Dedifferentiated amniotic fluid mesenchymal stem cell (primary cell): ENCODE results near the gene UBE2L3.
"Not testable (repeated sequence)": the region's sequence is repeated elsewhere in the genome, so short reads cannot be mapped to it uniquely, and the experiment has no call there.

Source experiments
- DNase-seq: peaks from one replicate; pipeline ENCODE4 v3.0.0-alpha.2; 2016; ENCODE audit errors: extremely low spot score

Gene UBE2L3

GRCh38 chr22:21571679-21572078 lies 4.2 kb downstream of the UBE2L3 start:
- no peak for DNase-seq

- no peak for DNase-seq
These were observed 5.8 kb downstream of the UBE2L3 start for GRCh38 chr22:21573293-21573734.

GRCh38 chr22:21573750-21574494 lies 6.4 kb downstream of the UBE2L3 start:
- no peak for DNase-seq

- no peak for DNase-seq
These were observed 11.9 kb downstream of the UBE2L3 start for GRCh38 chr22:21579474-21579851.

GRCh38 chr22:21580623-21581007 lies 13.1 kb downstream of the UBE2L3 start:
- DNase-seq, result not testable (repeated sequence)

- DNase-seq, result not testable (repeated sequence)
These were observed 13.6 kb downstream of the UBE2L3 start for GRCh38 chr22:21581009-21581713.

GRCh38 chr22:21582801-21583740 lies 15.6 kb downstream of the UBE2L3 start:
- no peak for DNase-seq

GRCh38 chr22:21585389-21585788 lies 17.9 kb downstream of the UBE2L3 start:
- DNase-seq, result no peak

GRCh38 chr22:21587803-21588611 lies 20.5 kb downstream of the UBE2L3 start:
- no peak for DNase-seq

GRCh38 chr22:21589396-21589795 lies 21.9 kb downstream of the UBE2L3 start:
- DNase-seq, result no peak

GRCh38 chr22:21590809-21591641 lies 23.5 kb downstream of the UBE2L3 start:
- DNase-seq, result no peak

GRCh38 chr22:21591695-21592094 lies 24.2 kb downstream of the UBE2L3 start:
- no peak for DNase-seq

- DNase-seq, result no peak
These were observed 24.9 kb downstream of the UBE2L3 start for GRCh38 chr22:21592422-21592821.

- no peak for DNase-seq
These were observed 26.1 kb downstream of the UBE2L3 start for GRCh38 chr22:21593406-21594232.

- DNase-seq, result no peak
These were observed 27.4 kb downstream of the UBE2L3 start for GRCh38 chr22:21594865-21595452.

GRCh38 chr22:21596356-21597135 lies 29.0 kb downstream of the UBE2L3 start:
- DNase-seq, result not testable (repeated sequence)

- DNase-seq, result no peak
These were observed 30.8 kb downstream of the UBE2L3 start for GRCh38 chr22:21598302-21598701.
